Stromal cell of bone marrow (primary cell): ENCODE data around the gene MPDZ.

Experiments
- DNase-seq: peaks from one replicate; pipeline ENCODE4 v3.0.0-alpha.2; 2012; ENCODE audit warnings: low read depth

MPDZ gene

GRCh38 chr9:13181652-13182051 lies 97.8 kb downstream of the MPDZ start:
- DNase-seq, result no peak

GRCh38 chr9:13179257-13179656 lies 100.2 kb downstream of the MPDZ start:
- peak; percentile 4 for DNase-seq

- no peak for DNase-seq
Measured at GRCh38 chr9:13175732-13176131, 103.8 kb downstream of the MPDZ start.

GRCh38 chr9:13174906-13175639 lies 104.4 kb downstream of the MPDZ start:
- no peak for DNase-seq

GRCh38 chr9:13173553-13173952 lies 105.9 kb downstream of the MPDZ start:
- no peak for DNase-seq

- no peak for DNase-seq
Measured at GRCh38 chr9:13171261-13171660, 108.2 kb downstream of the MPDZ start.

GRCh38 chr9:13166996-13167395 lies 112.5 kb downstream of the MPDZ start:
- DNase-seq, result no peak

- DNase-seq, result no peak
Measured at GRCh38 chr9:13165956-13166355, 113.5 kb downstream of the MPDZ start.

GRCh38 chr9:13165236-13165945 lies 114.1 kb downstream of the MPDZ start:
- DNase-seq, result no peak

GRCh38 chr9:13163946-13164345 lies 115.5 kb downstream of the MPDZ start:
- DNase-seq, result no peak

GRCh38 chr9:13163287-13163686 lies 116.2 kb downstream of the MPDZ start:
- no peak for DNase-seq

GRCh38 chr9:13160051-13160450 lies 119.4 kb downstream of the MPDZ start:
- DNase-seq, result no peak

GRCh38 chr9:13158986-13159385 lies 120.5 kb downstream of the MPDZ start:
- DNase-seq, result no peak

- DNase-seq, result no peak
Measured at GRCh38 chr9:13151489-13151888, 128.0 kb downstream of the MPDZ start.

GRCh38 chr9:13149454-13149853 lies 130.0 kb downstream of the MPDZ start:
- no peak for DNase-seq

- DNase-seq, result no peak
Measured at GRCh38 chr9:13146840-13147239, 132.7 kb downstream of the MPDZ start.

- no peak for DNase-seq
Measured at GRCh38 chr9:13145340-13145739, 134.2 kb downstream of the MPDZ start.

- no peak for DNase-seq
Measured at GRCh38 chr9:13144166-13144775, 135.2 kb downstream of the MPDZ start.

- no peak for DNase-seq
Measured at GRCh38 chr9:13143281-13143680, 136.2 kb downstream of the MPDZ start.

- DNase-seq, result no peak
Measured at GRCh38 chr9:13142776-13143175, 136.7 kb downstream of the MPDZ start.

GRCh38 chr9:13141629-13142028 lies 137.9 kb downstream of the MPDZ start:
- DNase-seq, result no peak

- DNase-seq, result no peak
Measured at GRCh38 chr9:13140843-13141592, 138.5 kb downstream of the MPDZ start.
